Fibroblast of lung (primary cell): ENCODE data around the gene TCHP. TPM values are rescaled to one million over a fixed set of nuclear protein-coding genes. Genes with fewer than 3 reads are reported as not detected.

ENCODE experiments used
- DNase-seq, 2 donors: peaks; one replicate each; pipeline versions ENCODE4 v3.0.0 to v3.0.0-alpha.2; 2010; ENCODE audit warnings: low read depth in 2 of 2
- H2AFZ ChIP-seq: 2 replicates; pipeline ENCODE4 v1.5.1; 2012; ENCODE audit warnings: low read length, control low read depth, inconsistent platforms
- H3K27ac ChIP-seq: 2 replicates; pipeline ENCODE4 v1.5.1; 2011; ENCODE audit warnings: low read length, control low read depth; ENCODE audit not compliant: insufficient read depth
- H3K27me3 ChIP-seq: 2 replicates; pipeline ENCODE4 v1.5.1; 2011; ENCODE audit warnings: mild to moderate bottlenecking, low read length; ENCODE audit not compliant: control insufficient read depth, insufficient read depth
- H3K36me3 ChIP-seq: 2 replicates; pipeline ENCODE4 v1.5.1; 2011; ENCODE audit warnings: low read length; ENCODE audit not compliant: control insufficient read depth, insufficient read depth
- H3K4me1 ChIP-seq: 2 replicates; pipeline ENCODE4 v1.5.1; 2011; ENCODE audit warnings: low read length; ENCODE audit not compliant: control insufficient read depth, insufficient read depth; ENCODE audit errors: extremely low read depth
- H3K4me2 ChIP-seq: 2 replicates; pipeline ENCODE4 v1.5.1; 2011; ENCODE audit warnings: low read length, control low read depth; ENCODE audit not compliant: insufficient read depth; ENCODE audit errors: extremely low read depth
- H3K4me3 ChIP-seq, 4 experiments: fragments of 200-600 bp in 1 of 4; sonication (generic) in 1 of 4; replicated peaks in 1 of 4; 2 replicates each; pipeline ENCODE4 v1.5.1; 2011 to 2016; ENCODE audit warnings: low read length in 4 of 4, low read depth in 3 of 4, mild to moderate bottlenecking in 3 of 4, control low read depth in 2 of 4, inconsistent platforms in 1 of 4, mixed read lengths in 1 of 4; ENCODE audit not compliant: insufficient read depth in 1 of 4; ENCODE audit errors: control extremely low read depth in 1 of 4
- H3K79me2 ChIP-seq: 2 replicates; pipeline ENCODE4 v1.5.1; 2012; ENCODE audit warnings: mild to moderate bottlenecking, low read length, inconsistent platforms; ENCODE audit not compliant: control insufficient read depth, insufficient read depth
- H3K9ac ChIP-seq: 2 replicates; pipeline ENCODE4 v1.5.1; 2011; ENCODE audit warnings: mild to moderate bottlenecking, low read length, control low read depth; ENCODE audit not compliant: insufficient read depth
- H3K9me3 ChIP-seq: 2 replicates; pipeline ENCODE4 v1.5.1; 2012; ENCODE audit warnings: low read depth, low read length; ENCODE audit not compliant: control insufficient read depth, insufficient read depth
- H4K20me1 ChIP-seq: 2 replicates; pipeline ENCODE4 v1.5.1; 2011; ENCODE audit warnings: low read length; ENCODE audit not compliant: control insufficient read depth, insufficient read depth; ENCODE audit errors: extremely low read depth
- CTCF ChIP-seq, 2 donors: IDR thresholded peaks in 1 of 2; conservative IDR thresholded peaks in 1 of 2; 1 replicate in 1 of 2; 2 replicates in 1 of 2; pipeline ENCODE4 v1.5.1; 2011 to 2012; ENCODE audit warnings: low read length in 2 of 2, control low read depth in 1 of 2, inconsistent platforms in 1 of 2, low read depth in 1 of 2, mild to moderate bottlenecking in 1 of 2
- EZH2 ChIP-seq: IDR thresholded peaks from 2 replicates; pipeline ENCODE4 v1.5.1; 2012; ENCODE audit warnings: low read length, control low read depth, mild to moderate bottlenecking; ENCODE audit errors: missing control alignments
- polyA plus RNA-seq, 2 donors: library from polyadenylated mRNA; depleted of rRNA in 1 of 2; stranded (reverse) in 1 of 2; unstranded in 1 of 2; fragments of >200 nt; gene quantifications; 2 replicates each; pipeline ENCODE4 v1.2.1, GENCODE V29; 2011 to 2012; ENCODE audit warnings: missing spikeins in 1 of 2
- total RNA-seq: library from RNA; depleted of rRNA; stranded (reverse); fragments of >200 nt; gene quantifications from 2 replicates; pipeline ENCODE4 v1.2.1, GENCODE V29; 2014

Gene TCHP
- total and polyA plus RNA-seq, 2 donors (not counting 1 experiment from before 2014, with no cell fraction given) = 9.4 to 10.3 TPM

- H3K4me3 ChIP-seq = no peak overlapping the region
- H4K20me1 ChIP-seq = no peaks in the 10 kb centered on the region
- H3K79me2 ChIP-seq = peaks cover 5% of the 10 kb centered on the region
- H3K27ac ChIP-seq = no peak overlapping the region
- no peak overlapping the region for H2AFZ ChIP-seq
- no peak for DNase-seq
- H3K4me1 ChIP-seq = peaks cover 4% of the 10 kb centered on the region
- H3K36me3 ChIP-seq = no peaks in the 10 kb centered on the region
- no peak for TF ChIP-seq CTCF (conservative IDR thresholded peaks at IDR 0.05 in 1 of 2, IDR thresholded peaks at IDR 0.05 in 1 of 2; ENCODE audit: low read depth in 1 of 2, low read length in 2 of 2)
- TF ChIP-seq EZH2 = no peak
- H3K9me3 ChIP-seq = no peaks in the 10 kb centered on the region
- no peaks in the 10 kb centered on the region for H3K27me3 ChIP-seq
- no peak overlapping the region for H3K9ac ChIP-seq
- H3K4me2 ChIP-seq = no peak overlapping the region
Observed at GRCh38 chr12:109864916-109865315, 35.2 kb upstream of the TCHP start.

GRCh38 chr12:109868182-109869051 is 31.7 kb upstream of the TCHP start:
- Histone ChIP-seq H3K27me3 (no peaks in the 10 kb centered on the region), H2AFZ (no peak overlapping the region), H3K27ac (no peak overlapping the region), H4K20me1 (no peaks in the 10 kb centered on the region), H3K79me2 (peaks cover 8% of the 10 kb centered on the region), H3K9ac (no peak overlapping the region), H3K36me3 (no peaks in the 10 kb centered on the region), H3K9me3 (no peaks in the 10 kb centered on the region), H3K4me2 (no peak overlapping the region), H3K4me1 (peaks cover 13% of the 10 kb centered on the region), H3K4me3 (no peak overlapping the region)
- no peak for DNase-seq
- no peak for TF ChIP-seq EZH2
- no peak for TF ChIP-seq CTCF (conservative IDR thresholded peaks at IDR 0.05 in 1 of 2, IDR thresholded peaks at IDR 0.05 in 1 of 2; ENCODE audit: low read depth in 1 of 2, low read length in 2 of 2)

GRCh38 chr12:109870648-109871047 is 29.4 kb upstream of the TCHP start:
- H3K79me2 ChIP-seq = peaks cover 20% of the 10 kb centered on the region
- peak in 1 of 2 donors; percentile 50 for DNase-seq
- no peaks in the 10 kb centered on the region for H4K20me1 ChIP-seq

More at GRCh38 chr12:109870648-109871047, 29.4 kb upstream of the TCHP start:
- Histone ChIP-seq H3K27me3 (no peaks in the 10 kb centered on the region), H3K4me1 (peaks cover 10% of the 10 kb centered on the region), H3K36me3 (no peaks in the 10 kb centered on the region), H3K4me2 (no peak overlapping the region), H3K4me3 (no peak overlapping the region), H3K9me3 (no peaks in the 10 kb centered on the region), H3K27ac (no peak overlapping the region), H3K9ac (no peak overlapping the region), H2AFZ (no peak overlapping the region)
- no peak for TF ChIP-seq CTCF (conservative IDR thresholded peaks at IDR 0.05 in 1 of 2, IDR thresholded peaks at IDR 0.05 in 1 of 2; ENCODE audit: low read depth in 1 of 2, low read length in 2 of 2)
- no peak for TF ChIP-seq EZH2
